ENCODE data around the gene NR3C1.
A peak's percentile ranks its signal among the peaks of the same experiment; 100 is the strongest.

NR3C1 gene

DNA sequence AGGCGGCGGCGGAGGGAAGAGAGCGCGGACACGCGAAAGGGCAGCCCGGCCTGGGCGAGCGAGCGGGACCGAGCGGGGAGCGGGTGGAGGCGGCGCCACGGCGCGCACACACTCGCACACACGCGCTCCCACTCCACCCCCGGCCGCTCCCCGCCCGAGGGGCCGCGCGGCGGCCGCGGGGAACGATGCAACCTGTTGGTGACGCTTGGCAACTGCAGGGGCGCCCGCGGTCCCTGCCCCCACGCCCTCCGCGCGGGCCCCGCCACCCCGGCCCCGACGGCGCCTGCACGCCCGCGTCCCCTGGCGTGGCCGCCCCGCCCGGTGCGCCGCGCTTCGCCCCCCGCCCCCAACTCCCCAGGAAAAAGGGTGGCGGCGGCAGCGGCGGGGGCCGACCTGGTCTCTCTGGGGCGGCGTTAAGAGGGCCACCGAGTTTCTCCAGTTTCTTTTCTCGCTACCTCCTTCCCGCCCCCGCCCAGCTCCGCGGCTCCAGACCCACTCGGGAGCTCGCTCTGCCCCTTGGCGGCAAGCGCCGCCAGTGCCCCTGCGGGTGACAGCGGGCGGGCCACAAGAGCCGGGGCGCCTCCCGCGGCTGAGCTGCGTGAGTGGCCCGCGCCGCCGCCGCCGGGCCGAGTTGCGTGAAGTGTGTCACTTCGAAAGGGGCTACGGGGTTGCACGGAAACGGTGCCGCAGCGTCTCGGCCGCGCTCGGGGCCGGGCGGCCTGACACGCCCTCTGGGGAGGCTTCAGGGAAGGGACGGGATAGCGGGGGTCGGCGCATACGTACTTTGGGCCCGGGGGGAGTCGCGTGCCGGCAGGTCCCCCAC, at the start of gene NR3C1:
TSS of gene NR3C1 (minus strand) at position 94 of the 823 bp plus-strand sequence. CDS start 2,847 bp downstream, outside the sequence.
- peak; percentile 83 for DNase-seq (ENCODE audit: low read depth)

DNA sequence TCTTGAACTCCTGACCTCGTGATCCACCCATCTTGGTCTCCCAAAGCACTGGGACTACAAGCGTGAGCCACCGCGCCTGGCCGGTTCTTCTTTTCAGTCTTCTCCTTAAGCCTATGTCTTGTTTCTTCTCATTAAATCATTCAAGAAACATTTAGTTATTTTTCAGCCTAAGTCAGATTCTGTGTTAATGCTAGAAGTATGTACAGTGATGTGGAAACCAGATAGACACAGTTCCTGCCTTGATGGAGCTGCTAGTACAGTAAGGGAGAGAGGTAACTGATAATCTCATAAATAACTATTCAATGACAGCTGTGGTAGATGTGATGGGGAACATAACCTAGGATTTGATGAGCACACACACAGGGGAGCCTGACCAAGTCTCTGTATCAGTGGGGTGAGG, 46.3 kb upstream of the NR3C1 start:
- DNase-seq (ENCODE audit: low read depth), result no peak

DNA sequence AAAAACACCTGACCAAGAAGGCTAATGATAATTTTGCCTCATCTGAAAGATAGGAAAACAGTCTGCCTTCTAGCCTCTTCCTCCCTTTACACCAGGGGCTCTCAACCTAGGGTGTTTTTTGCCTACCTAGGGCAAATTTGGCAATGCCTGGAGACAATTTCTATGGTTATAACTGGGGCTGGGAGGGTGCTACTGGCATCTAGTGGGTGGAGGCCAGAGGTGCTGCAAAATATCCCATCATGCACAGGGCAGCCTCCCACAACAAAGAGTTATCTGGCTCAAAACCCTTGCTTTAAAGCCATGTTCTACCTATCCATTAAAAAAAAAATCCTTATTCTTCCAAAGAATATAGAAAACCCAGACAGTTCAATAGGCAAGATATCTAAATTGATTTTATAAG, 45.0 kb upstream of the NR3C1 start:
- no peak for DNase-seq (ENCODE audit: low read depth)

DNA sequence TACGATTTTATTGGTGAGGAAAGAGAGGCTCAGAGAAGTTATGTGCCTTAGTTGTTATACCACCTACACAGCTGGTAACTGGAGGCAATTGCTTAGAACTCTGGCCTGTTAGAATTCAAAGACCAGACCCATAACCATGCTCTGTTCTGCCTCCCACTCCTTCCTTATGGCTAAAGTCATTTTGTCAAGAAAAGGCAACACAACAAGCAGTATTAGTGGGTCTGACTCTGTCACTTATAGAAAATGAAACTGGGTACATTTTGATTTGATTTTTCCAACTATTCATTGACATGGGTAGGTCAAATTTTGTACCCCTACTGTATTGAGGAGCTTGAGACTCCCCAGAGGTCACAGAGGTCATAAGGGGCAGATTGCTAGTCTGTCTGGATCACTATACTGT, 44.5 kb upstream of the NR3C1 start:
- DNase-seq (ENCODE audit: low read depth), result no peak

DNA sequence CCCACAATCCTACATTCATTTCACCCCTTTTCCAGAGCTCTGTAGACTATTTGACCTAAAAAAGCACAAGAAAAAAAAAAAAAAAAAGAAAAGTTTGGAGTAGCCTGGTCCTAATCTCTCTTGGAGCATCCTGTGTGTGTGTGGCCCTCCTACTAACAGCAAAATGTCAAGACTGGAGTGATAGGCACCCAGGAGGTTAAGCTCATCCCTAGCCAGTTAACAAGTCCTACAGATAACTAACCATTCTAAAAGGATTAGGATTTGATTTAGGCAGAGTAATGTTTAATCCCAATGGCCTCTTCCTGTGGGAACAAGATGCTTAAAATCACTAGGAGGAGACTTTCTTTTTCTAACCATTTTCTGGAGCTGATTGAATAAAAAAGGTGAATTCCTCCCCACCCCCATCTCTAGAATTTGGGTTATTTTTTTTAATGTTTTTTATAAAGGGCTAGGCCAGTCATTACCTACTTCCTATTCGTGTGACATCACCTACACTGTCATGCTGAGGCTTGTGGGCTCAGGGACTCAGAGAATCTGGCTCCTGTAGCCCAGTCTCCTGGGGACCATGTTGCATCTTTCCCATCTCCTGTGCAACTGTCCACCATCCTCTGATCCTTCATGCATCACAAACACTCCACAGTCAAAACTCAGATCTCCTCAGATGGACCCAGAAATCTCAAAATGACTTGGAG, 43.2 kb upstream of the NR3C1 start:
- DNase-seq (ENCODE audit: low read depth), result no peak

DNA sequence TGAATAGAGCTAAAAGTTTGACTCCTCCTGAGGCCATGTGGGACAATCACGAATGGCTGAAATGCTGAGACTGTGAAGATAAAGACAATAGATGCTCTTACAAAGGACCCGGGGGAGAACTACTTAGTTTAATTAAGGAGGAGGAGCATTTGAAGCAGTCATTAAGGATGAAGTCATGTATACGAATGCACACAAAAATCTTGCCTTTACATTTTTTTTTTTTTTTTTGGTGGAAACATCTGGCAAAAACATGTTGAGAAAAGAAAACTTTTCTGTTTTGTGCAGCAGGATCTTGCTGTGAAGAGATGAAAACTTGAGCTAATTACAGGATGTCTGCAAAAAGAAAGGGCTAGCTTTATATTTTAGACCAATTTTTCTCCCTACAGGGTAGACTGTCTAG, 42.3 kb upstream of the NR3C1 start:
- no peak for DNase-seq (ENCODE audit: low read depth)

DNA sequence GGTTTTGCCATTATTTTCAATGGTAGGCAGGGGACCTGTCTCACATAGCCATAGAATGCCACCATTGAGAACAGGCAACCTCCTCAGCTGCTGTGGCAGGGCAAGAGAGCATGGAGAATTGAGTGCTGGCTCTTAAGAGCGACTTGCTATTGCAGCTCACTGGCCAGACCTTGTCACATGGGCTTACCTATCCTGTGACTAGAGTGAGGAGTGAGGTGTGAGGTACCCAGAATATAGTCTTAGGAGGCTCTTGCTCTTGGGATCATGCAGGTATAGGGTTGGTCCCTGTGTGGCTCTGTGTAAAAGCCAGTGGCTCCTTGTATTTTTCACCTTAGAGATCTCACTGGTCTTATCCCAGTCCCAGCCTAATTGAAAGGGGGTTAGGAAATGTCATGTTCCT, 39.8 kb upstream of the NR3C1 start:
- no peak for DNase-seq (ENCODE audit: low read depth)

DNA sequence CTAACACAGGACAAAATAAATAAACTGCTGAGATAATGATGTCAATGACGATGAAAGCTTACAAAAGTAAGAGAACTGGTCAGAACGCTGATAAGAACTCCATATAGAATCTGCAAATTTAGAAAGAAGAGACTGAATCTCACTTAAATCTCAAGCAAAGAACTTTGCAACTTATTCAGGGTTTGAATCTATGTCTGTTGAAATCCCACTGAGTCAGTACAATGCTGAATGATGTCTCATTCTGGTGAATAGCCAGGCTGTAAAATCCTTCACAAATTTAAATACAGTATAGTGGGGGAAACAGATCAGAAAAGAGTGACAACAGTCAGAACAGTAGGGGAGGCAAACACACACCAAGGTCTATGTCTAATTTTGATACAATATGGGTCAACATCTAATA, 38.9 kb upstream of the NR3C1 start:
- no peak for DNase-seq (ENCODE audit: low read depth)

DNA sequence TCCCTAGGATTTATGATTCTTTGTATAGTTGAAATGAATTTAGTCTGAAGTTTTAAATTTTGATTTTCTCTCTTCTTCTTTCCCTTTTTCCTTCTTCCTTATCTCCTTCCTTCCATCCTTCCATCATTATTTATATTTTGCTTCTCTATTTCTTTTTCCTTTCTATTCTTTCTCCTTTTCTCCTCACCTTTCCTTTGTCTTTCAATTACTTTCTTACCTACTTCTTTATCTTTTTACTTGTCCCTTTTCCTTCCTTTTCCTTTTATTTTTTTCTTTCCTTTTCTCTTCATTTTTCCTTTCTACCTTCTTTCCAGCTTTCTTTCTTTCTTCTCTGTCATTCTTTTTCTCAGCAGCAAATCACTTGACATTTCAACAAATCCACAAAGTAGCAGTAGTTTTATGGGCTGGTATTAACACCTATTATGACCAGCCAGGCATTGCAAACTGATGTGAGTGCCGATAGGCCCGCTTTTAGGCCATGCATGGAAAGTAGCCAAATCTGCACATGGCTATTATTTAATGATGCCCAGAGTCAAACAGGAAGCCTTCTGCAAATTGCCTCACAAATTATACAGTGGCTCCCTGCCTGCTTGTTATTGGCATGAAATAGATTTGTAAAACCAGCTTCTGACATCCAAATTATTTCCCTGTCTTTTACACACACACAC, 37.1 kb upstream of the NR3C1 start:
- no peak for DNase-seq (ENCODE audit: low read depth)

DNA sequence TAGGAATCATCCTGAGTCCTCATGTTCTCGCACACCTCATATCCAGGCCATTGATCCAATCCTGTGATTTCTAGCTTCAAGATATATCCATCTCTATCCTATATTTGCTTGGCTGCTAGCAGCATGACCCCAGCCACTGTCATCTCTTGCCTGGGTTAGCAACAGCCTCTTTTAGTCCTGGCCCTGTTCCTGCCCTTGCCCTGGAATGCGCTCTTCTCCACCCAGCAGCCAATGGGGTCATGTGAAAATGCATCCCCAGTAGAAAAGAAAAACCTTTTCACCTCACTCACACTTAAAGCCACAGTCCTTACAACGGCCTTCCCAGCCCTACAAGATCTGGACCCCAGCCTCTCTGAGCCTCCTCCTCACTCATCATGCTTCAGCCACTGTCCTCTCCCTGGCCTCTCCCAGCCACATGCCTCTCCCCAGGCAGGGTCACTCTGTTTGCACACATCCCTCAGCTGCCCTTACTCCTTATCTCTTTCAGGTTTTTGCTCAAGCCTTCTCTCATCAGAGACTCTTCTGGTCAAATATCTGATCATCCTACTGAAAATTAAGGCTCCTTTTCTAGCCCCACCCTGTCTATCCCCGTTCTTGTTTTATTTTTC, 34.3 kb upstream of the NR3C1 start:
- DNase-seq (ENCODE audit: low read depth), result no peak

DNA sequence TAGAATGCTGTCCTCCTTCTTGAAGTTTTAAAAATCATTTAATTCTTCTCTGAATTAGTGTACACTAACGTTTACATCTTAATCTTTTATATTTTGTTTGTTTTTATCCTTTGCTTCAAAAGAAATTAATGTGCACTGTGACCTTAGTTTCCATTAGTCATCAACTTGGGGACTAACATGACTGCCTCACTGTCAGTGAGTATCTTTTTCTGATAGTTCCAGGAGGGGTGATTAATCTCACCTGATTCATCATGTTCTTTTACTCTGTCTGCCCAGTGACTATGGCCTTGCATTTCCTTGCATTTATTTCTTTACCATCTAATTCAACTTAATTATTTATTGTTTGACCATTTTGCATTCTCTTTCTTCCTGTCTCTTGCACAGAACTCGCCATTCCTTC, 33.4 kb upstream of the NR3C1 start:
- DNase-seq (ENCODE audit: low read depth), result no peak

DNA sequence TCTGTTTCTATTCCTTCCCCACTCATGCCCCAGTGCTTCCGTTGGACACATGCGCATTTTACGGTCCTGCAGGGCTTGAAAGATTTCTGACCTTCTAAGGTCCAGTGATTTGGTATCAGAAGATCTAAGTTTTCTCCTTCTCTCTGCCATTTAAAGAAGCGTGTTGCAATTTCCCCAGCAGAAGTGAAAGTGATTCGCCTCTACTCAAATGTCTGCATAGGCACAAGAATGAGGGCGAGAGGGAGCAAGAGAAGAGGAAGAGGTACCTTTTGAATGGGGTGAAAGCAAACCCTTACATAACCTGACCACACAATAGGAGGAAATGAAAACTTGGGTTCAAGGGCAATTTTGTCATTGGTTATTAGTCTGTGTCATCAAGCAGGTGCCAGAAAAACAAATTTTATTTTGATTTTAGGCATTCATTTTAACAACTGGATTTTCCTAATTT, 31.7 kb upstream of the NR3C1 start:
- no peak for DNase-seq (ENCODE audit: low read depth)

DNA sequence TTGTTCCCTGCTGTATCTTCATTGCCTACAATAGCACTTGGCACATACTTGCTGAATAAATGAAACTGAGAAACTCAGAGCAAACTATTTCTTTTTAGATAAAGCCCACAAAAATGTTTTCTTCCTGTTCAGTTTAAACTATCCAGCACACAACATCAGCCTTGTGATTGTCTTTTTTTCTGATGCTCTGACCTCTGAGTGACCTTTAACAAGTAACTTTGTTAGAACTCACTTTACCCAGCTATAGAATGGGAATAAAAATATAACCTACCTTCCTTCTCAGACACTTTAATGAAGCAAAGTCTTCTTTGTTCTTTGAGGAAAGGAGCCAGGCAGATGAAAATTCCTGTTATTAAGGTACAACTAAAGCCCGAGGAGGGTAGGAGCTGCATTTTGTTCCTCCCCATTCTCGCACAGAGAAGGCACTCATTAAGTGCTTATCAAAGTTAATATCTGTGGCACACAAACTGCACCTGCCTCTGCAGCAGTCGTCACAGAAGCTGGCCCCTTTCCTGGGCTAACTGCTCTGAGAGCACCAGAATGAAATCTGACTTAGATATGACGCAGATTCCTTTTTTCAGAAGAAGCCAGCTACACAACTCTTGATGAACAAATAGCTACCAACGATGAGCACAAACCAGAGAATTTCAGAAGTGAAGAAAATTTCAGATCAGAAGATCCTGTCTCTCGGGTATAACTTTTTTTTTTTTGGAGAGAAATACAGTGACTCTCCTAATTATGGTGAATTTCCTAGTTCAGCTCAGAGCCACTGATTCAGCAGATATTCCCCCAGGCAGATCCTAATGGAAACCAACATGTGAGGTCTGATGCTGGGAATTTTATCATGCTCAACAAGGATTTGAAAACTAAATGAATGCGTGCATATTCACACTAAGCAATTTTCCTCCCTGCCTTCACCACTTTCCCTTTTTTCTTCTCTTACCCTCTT, 31.0 kb upstream of the NR3C1 start:
- no peak for DNase-seq (ENCODE audit: low read depth)

DNA sequence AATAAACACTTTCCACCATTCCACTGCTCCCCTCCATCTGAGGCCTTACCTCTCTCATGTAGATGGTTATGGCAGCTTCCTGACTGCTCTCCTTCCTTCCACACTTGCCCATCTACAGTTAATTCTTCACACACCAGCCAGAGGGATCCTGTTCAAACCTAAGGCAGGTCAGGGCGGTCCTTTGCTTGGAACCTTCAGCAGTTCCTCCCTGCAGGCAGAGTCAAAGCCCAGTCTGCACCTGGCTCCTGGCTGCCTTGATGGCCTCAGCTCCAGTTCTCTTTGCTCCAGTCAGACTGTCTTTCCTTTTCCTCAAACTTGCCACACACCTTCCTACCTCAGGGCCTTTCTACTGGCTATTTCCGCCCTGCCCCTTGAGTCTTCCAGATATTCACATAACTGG, 30.2 kb upstream of the NR3C1 start:
- no peak for DNase-seq (ENCODE audit: low read depth)

DNA sequence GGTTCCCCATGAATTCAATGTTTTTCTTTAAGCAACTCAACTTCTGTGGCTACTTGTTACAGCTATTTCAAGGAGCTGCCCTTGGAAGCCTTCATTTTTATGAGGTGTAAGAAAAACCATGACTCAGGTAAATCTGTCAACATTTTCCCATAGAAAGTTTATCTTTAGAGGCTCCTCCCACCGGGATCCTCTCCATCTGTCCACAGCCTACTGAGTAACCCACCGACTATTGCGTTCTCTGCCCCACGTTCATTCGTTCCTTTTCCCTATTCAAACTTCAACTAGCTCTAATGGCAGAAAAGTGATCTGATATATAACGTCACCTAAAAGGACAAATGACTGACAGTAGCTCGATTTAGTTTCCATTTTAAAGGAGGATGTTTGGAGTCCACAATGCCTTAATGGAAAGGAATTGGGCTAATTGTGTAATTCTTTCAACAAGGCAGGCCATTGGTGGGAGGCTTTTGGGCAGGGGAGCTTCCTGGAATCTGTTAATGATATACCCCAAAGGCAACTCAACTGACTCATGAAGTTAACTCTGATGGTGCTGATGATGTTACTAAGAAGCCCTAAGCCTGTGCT, 29.3 kb upstream of the NR3C1 start:
- DNase-seq (ENCODE audit: low read depth), result no peak

DNA sequence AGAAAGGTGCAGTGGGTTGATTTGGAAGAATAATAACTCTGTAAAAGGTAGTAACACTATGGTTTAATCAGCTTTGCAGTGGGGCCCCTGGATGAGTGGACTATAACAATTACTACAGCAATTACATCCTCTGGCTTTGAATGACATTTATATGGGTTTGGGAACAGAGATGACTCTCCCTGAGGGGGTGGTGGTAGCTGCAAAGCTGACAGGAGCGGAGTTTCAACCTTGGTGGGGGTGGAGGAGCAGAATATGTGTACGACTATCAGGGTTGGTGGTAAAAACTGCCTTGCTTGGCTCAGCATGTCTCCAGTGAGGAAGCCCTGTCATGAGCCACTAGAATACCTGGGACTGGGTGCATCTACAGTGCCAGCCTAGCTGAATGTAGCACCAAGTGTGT, 28.3 kb upstream of the NR3C1 start:
- no peak for DNase-seq (ENCODE audit: low read depth)

DNA sequence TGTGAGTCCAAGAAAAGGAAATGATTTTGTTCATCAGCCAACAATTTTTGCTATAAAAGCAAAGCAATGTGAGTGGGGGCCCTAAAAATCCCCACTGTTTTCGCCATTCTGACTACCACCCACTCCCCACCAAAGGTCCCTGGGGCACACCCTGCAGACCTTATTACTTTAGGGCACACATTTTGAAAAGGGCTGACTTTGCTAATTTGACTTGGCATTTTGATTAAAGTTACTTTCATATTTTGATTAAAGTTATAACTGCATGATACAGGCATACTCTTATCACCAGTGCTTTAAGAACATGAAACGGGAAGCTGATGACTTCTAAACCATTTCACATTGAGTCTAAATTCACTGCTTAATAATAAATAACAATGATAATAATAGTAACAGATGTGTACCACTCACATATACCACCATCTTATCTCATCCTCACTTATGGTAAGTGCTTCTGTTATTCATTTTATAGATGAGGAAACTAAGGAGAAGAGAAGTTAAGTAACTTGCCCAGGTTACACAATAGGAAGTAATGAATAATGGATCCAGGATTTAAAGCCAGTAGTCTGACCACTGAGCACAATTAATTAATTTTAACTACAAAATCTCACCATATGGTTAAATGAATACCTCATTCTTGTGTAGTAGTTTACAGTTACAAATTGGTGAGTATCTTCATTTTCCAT, 25.4 kb upstream of the NR3C1 start:
- no peak for DNase-seq (ENCODE audit: low read depth)

DNA sequence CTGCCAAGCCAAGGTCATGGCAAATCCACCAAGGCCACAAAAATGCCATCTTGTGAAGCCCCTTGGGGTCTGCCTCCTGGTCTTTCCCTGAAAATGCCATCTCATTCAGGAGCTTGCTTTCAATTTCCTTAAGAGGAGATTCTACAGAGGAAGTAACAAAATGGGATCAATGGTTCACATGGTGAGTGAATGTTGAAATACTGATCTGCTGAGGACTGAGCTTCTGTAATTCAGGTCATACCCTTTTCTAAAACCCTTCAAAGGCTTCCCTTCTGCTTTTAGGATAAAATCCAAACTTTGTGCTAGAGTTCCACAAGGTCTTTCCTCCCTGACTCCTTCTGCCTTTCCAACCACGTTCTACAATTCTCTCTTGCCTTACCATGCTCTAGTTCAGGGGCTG, 24.7 kb upstream of the NR3C1 start:
- DNase-seq (ENCODE audit: low read depth), result no peak

DNA sequence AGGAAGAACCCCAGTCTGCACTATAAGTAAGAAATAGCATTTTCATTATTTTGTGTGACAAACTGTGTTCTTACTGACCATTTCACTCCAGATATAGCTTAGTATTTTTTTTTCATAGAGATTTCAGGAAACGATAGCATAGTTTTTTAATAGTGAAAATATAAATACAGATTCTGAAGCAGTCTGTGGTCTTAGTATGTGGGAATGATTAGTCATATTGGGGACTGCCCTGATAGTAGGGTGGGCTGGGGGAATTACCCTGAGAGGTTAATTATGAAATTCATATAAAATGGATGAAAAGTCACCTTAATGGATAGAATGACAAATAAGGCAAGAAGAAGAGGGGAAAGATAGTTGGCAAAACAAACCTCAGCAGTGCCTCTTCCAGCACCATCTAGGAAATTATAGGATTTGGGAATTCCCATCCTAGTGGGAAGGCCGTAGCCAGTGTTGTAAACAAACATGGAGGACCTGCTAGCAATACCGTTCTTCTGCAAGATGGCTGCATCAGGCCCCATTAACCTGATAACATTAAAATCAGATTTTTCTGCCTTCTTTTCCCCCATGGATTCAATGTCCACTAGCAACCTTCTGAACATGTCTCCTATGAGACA, 23.7 kb upstream of the NR3C1 start:
- no peak for DNase-seq (ENCODE audit: low read depth)

DNA sequence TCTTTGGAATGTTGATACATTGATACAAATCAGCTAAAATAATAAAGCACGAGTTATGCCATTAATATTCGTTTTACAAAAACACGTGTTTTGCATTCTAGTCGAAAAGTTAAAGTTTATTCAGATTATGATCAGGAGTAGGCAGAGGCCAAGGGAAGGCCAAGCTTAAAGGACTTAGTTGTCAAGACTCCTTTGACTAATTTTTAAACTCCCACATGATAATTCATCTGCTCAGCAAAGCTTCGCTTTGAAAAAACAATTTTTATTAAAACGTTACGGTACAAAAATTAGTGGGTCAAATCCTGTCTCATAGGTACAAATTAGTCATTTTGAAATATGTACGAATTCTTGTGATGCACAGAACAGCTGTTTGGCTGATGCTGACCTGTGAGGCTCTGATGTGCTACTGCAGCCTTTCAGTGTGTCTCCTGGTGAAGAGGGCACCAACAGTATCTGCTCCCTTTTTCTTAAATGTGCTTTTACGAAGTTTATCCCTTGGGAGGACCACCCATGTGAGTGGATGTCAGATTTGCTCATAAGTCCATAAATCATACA, 23.0 kb upstream of the NR3C1 start:
- no peak for DNase-seq (ENCODE audit: low read depth)
